ENCODE results near the gene CTNND2.

- TF ChIP-seq CHD4 (IDR thresholded peaks at IDR 0.05) (no peak), SPI1 (IDR thresholded peaks at IDR 0.05; ENCODE audit: borderline replicate concordance, insufficient read depth, low read depth, low read length) (no peak)
These were observed 968.7 kb downstream of the CTNND2 start for GRCh38 chr5:10935536-10935935.

Data from GM12878 (cell line).